Trophoblast cell (in vitro differentiated cells and primary cell): ENCODE measurements around the gene SMOC2.

Experiments used
- DNase-seq, 2 donors: peaks; one replicate each; pipeline ENCODE4 v3.0.0-alpha.2; 2016
- H2AFZ ChIP-seq: 2 replicates; pipeline ENCODE4 v1.6.1; 2013; ENCODE audit warnings: low read length, moderate library complexity, mild to moderate bottlenecking; ENCODE audit not compliant: insufficient read depth, poor library complexity
- H2AK5ac ChIP-seq: 2 replicates; pipeline ENCODE4 v1.6.1; 2013; ENCODE audit warnings: mild to moderate bottlenecking, low read length
- H2BK120ac ChIP-seq: 2 replicates; pipeline ENCODE4 v1.6.1; 2013; ENCODE audit warnings: low read length, mild to moderate bottlenecking, moderate library complexity; ENCODE audit not compliant: insufficient read depth, poor library complexity
- H2BK12ac ChIP-seq: 2 replicates; pipeline ENCODE4 v1.6.1; 2013; ENCODE audit warnings: mild to moderate bottlenecking, low read length, moderate library complexity
- H2BK5ac ChIP-seq: 2 replicates; pipeline ENCODE4 v1.6.1; 2013; ENCODE audit warnings: low read length, low read depth, moderate library complexity, mild to moderate bottlenecking; ENCODE audit not compliant: poor library complexity
- H3K14ac ChIP-seq: 2 replicates; pipeline ENCODE4 v1.6.1; 2013; ENCODE audit warnings: mild to moderate bottlenecking, low read length
- H3K18ac ChIP-seq: 2 replicates; pipeline ENCODE4 v1.6.1; 2013; ENCODE audit warnings: mild to moderate bottlenecking, low read length
- H3K23ac ChIP-seq: 2 replicates; pipeline ENCODE4 v1.6.1; 2013; ENCODE audit warnings: low read length
- H3K27ac ChIP-seq: 2 replicates; pipeline ENCODE4 v1.5.1; 2013; ENCODE audit warnings: low read depth, mild to moderate bottlenecking, inconsistent platforms, low read length, moderate library complexity
- H3K27me3 ChIP-seq: 2 replicates; pipeline ENCODE4 v1.6.1; 2013; ENCODE audit warnings: inconsistent platforms, mild to moderate bottlenecking, low read length, moderate library complexity; ENCODE audit not compliant: insufficient read depth
- H3K36me3 ChIP-seq, 2 experiments: 1 replicate in 1 of 2; 2 replicates in 1 of 2; pipeline ENCODE4 v1.6.1; 2013; ENCODE audit warnings: low read length in 2 of 2, mild to moderate bottlenecking in 2 of 2, moderate library complexity in 1 of 2; ENCODE audit not compliant: insufficient read depth in 2 of 2, control insufficient read depth in 1 of 2
- H3K4ac ChIP-seq: 2 replicates; pipeline ENCODE4 v1.6.1; 2013; ENCODE audit warnings: low read depth, mild to moderate bottlenecking, low read length, moderate library complexity
- H3K4me1 ChIP-seq, 2 experiments: 1 replicate in 1 of 2; 2 replicates in 1 of 2; pipeline ENCODE4 v1.6.1; 2013; ENCODE audit warnings: low read length in 2 of 2, mild to moderate bottlenecking in 2 of 2, moderate library complexity in 1 of 2; ENCODE audit not compliant: insufficient read depth in 2 of 2, control insufficient read depth in 1 of 2
- H3K4me2 ChIP-seq: 2 replicates; pipeline ENCODE4 v1.6.1; 2013; ENCODE audit warnings: inconsistent platforms, mild to moderate bottlenecking, low read length, moderate library complexity
- H3K4me3 ChIP-seq: 2 replicates; pipeline ENCODE4 v1.5.1; 2013; ENCODE audit warnings: mild to moderate bottlenecking, low read depth, low read length, inconsistent platforms
- H3K79me1 ChIP-seq: one replicate; pipeline ENCODE4 v1.6.1; 2013; ENCODE audit warnings: low read length
- H3K79me2 ChIP-seq: 2 replicates; pipeline ENCODE4 v1.6.1; 2013; ENCODE audit warnings: low read length, mild to moderate bottlenecking; ENCODE audit not compliant: control insufficient read depth, insufficient read depth, poor library complexity
- H3K9ac ChIP-seq: 2 replicates; pipeline ENCODE4 v1.6.1; 2013; ENCODE audit warnings: mild to moderate bottlenecking, low read length
- H3K9me3 ChIP-seq: 2 replicates; pipeline ENCODE4 v1.6.1; 2013; ENCODE audit warnings: low read depth, mild to moderate bottlenecking, control low read depth, inconsistent platforms, low read length; ENCODE audit not compliant: insufficient read depth
- H4K12ac ChIP-seq: 2 replicates; pipeline ENCODE4 v1.6.1; 2013; ENCODE audit warnings: low read depth, mild to moderate bottlenecking, low read length, moderate library complexity
- H4K8ac ChIP-seq: 2 replicates; pipeline ENCODE4 v1.6.1; 2013; ENCODE audit warnings: low read depth, mild to moderate bottlenecking, low read length, moderate library complexity
- H4K91ac ChIP-seq: one replicate; pipeline ENCODE4 v1.6.1; 2013; ENCODE audit warnings: low read depth, mild to moderate bottlenecking, low read length, moderate library complexity
- WGBS: extraction: QIAGEN DNeasy Blood & Tissue Kit; methylation state at CpG from one replicate; pipeline ENCODE4 v1.1.7; 2013; ENCODE audit warnings: missing lambda C conversion rate; ENCODE audit not compliant: insufficient read length, insufficient coverage; ENCODE audit errors: extremely low coverage; 5-methylcytosine and 5-hydroxymethylcytosine counted together

SMOC2 gene

GRCh38 chr6:168627506-168628175 lies 186.7 kb downstream of the SMOC2 start:
- H3K4me2 ChIP-seq, result no peak overlapping the region
- no peak overlapping the region for H3K9ac ChIP-seq
- peak overlapping the region; percentile 49 for H4K91ac ChIP-seq
- no peak overlapping the region for H3K23ac ChIP-seq
- no peak for DNase-seq
- H2BK12ac ChIP-seq, result peak overlapping the region; percentile 15
- H3K79me1 ChIP-seq, result peaks cover 16% of the 10 kb centered on the region
- H3K79me2 ChIP-seq, result peaks cover 3% of the 10 kb centered on the region
- peaks cover 2% of the 10 kb centered on the region for H3K9me3 ChIP-seq
- no CpG with 5 or more reads among the region's 8 CpGs for WGBS
- no peaks in the 10 kb centered on the region for H3K36me3 ChIP-seq
- H3K27ac ChIP-seq, result no peak overlapping the region
- H4K8ac ChIP-seq, result no peak overlapping the region
- no peak overlapping the region for H2AFZ ChIP-seq
- H3K4me1 ChIP-seq, result peaks cover 14 to 21% of the 10 kb centered on the region in 2 experiments
- H3K4ac ChIP-seq, result no peak overlapping the region
- no peak overlapping the region for H3K18ac ChIP-seq
- no peak overlapping the region for H3K4me3 ChIP-seq
- peak overlapping the region; percentile 36 for H2BK120ac ChIP-seq
- H3K14ac ChIP-seq, result peak overlapping the region; percentile 42
- no peak overlapping the region for H2BK5ac ChIP-seq
- no peaks in the 10 kb centered on the region for H3K27me3 ChIP-seq
- H2AK5ac ChIP-seq, result peak overlapping the region; percentile 7
- no peak overlapping the region for H4K12ac ChIP-seq

- DNase-seq, result no peak
- no CpG with 5 or more reads among the region's 6 CpGs for WGBS
- H3K79me2 ChIP-seq, result peaks cover 3% of the 10 kb centered on the region
- no peak overlapping the region for H4K8ac ChIP-seq
- H3K79me1 ChIP-seq, result peaks cover 16% of the 10 kb centered on the region
- no peak overlapping the region for H2AFZ ChIP-seq
- H2AK5ac ChIP-seq, result no peak overlapping the region
- peak overlapping the region; percentile 36 for H2BK120ac ChIP-seq
- no peak overlapping the region for H2BK5ac ChIP-seq
- H3K36me3 ChIP-seq, result no peaks in the 10 kb centered on the region
- H3K27ac ChIP-seq, result no peak overlapping the region
- H3K4me2 ChIP-seq, result no peak overlapping the region
- no peak overlapping the region for H3K4ac ChIP-seq
- peak overlapping the region; percentile 42 for H3K14ac ChIP-seq
- H3K4me3 ChIP-seq, result no peak overlapping the region
- no peak overlapping the region for H2BK12ac ChIP-seq
- H3K18ac ChIP-seq, result no peak overlapping the region
- H3K23ac ChIP-seq, result no peak overlapping the region
- H4K12ac ChIP-seq, result no peak overlapping the region
- peaks cover 2% of the 10 kb centered on the region for H3K9me3 ChIP-seq
- no peak overlapping the region for H4K91ac ChIP-seq
- no peak overlapping the region for H3K9ac ChIP-seq
- H3K4me1 ChIP-seq, result peaks cover 14 to 21% of the 10 kb centered on the region in 2 experiments
- no peaks in the 10 kb centered on the region for H3K27me3 ChIP-seq
Observed at GRCh38 chr6:168628176-168628553, 187.2 kb downstream of the SMOC2 start.

DNA sequence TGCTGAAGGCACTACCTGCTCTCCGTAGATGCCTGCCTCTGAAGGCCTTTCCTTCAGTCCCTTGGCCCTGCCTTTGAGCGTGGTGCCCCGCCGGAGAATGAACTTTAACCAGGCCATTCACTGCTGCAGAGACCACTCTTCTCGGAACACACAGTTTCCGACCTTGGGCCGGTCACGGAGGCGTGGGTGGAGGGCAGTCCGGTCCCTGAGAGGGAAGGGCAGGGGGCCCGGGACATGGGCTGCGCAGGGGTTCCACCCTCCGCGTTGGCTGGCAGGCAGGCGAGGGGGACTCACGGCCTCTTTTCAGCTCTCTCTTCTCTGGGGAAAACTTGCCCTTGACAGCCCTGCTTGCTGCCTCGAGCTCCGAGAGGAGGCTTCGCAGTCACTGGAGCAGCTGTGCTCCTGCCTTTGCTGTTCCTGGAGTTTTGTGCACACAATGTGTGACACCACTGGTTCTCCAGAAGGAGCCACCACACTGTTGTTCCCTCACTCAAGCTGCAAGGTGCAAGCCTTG lies 187.8 kb downstream of the SMOC2 start:
- Histone ChIP-seq H3K4me2 (no peak overlapping the region), H3K9me3 (peaks cover under 1% of the 10 kb centered on the region), H4K12ac (no peak overlapping the region), H3K4me3 (no peak overlapping the region), H2BK12ac (peak overlapping the region; percentile 86), H3K14ac (no peak overlapping the region), H3K36me3 (no peaks in the 10 kb centered on the region), H3K4ac (no peak overlapping the region), H2BK120ac (peak overlapping the region; percentile 9), H3K79me1 (peaks cover 16% of the 10 kb centered on the region), H3K4me1 (peaks cover 14 to 21% of the 10 kb centered on the region in 2 experiments), H4K8ac (peak overlapping the region; percentile 3), H2AK5ac (peak overlapping the region; percentile 45), H3K18ac (no peak overlapping the region), H3K27me3 (no peaks in the 10 kb centered on the region), H2BK5ac (peak overlapping the region; percentile 16), H3K27ac (no peak overlapping the region), H4K91ac (no peak overlapping the region), H3K79me2 (peaks cover 3% of the 10 kb centered on the region), H3K9ac (no peak overlapping the region), H2AFZ (no peak overlapping the region), H3K23ac (no peak overlapping the region)
- DNase-seq, result no peak
- no CpG with 5 or more reads among the region's 19 CpGs for WGBS

GRCh38 chr6:168631564-168631963 lies 190.6 kb downstream of the SMOC2 start:
- H2BK5ac ChIP-seq, result no peak overlapping the region
- no peaks in the 10 kb centered on the region for H3K79me2 ChIP-seq
- H4K12ac ChIP-seq, result no peak overlapping the region
- H2AK5ac ChIP-seq, result no peak overlapping the region
- no CpG with 5 or more reads among the region's 4 CpGs for WGBS
- no peak overlapping the region for H3K4me3 ChIP-seq
- H2BK12ac ChIP-seq, result no peak overlapping the region
- H3K18ac ChIP-seq, result no peak overlapping the region
- no peak overlapping the region for H4K91ac ChIP-seq
- no peak overlapping the region for H3K4me2 ChIP-seq
- peak overlapping the region; percentile 27 for H3K27ac ChIP-seq
- DNase-seq, result no peak
- no peak overlapping the region for H4K8ac ChIP-seq
- no peaks in the 10 kb centered on the region for H3K36me3 ChIP-seq
- no peaks in the 10 kb centered on the region for H3K27me3 ChIP-seq
- no peak overlapping the region for H3K9ac ChIP-seq
- no peak overlapping the region for H2BK120ac ChIP-seq
- peaks cover under 1 to 9% of the 10 kb centered on the region in 2 experiments for H3K4me1 ChIP-seq
- H3K79me1 ChIP-seq, result peaks cover 7% of the 10 kb centered on the region
- H3K14ac ChIP-seq, result no peak overlapping the region
- no peak overlapping the region for H3K23ac ChIP-seq
- H3K4ac ChIP-seq, result no peak overlapping the region
- no peak overlapping the region for H2AFZ ChIP-seq
- H3K9me3 ChIP-seq, result no peaks in the 10 kb centered on the region
